OCI-LY3 (cell line): ENCODE data around the gene POLR2E.

Source experiments
- EZH2phosphoT487 ChIP-seq: fragments of 200-600 bp; shearing (Covaris generic); IDR thresholded peaks from 2 replicates; pipeline ENCODE4 v1.6.1; 2018; ENCODE audit warnings: antibody characterized with exemption, mixed run types, low read depth
- TF ChIP-seq, protein P1 (sequence below): fragments of 200-600, 300-600 bp; sonication (generic); IDR thresholded peaks from 2 replicates; pipeline ENCODE4 v1.5.1; 2014; ENCODE audit warnings: antibody characterized with exemption, low read length, low read depth

DNA sequence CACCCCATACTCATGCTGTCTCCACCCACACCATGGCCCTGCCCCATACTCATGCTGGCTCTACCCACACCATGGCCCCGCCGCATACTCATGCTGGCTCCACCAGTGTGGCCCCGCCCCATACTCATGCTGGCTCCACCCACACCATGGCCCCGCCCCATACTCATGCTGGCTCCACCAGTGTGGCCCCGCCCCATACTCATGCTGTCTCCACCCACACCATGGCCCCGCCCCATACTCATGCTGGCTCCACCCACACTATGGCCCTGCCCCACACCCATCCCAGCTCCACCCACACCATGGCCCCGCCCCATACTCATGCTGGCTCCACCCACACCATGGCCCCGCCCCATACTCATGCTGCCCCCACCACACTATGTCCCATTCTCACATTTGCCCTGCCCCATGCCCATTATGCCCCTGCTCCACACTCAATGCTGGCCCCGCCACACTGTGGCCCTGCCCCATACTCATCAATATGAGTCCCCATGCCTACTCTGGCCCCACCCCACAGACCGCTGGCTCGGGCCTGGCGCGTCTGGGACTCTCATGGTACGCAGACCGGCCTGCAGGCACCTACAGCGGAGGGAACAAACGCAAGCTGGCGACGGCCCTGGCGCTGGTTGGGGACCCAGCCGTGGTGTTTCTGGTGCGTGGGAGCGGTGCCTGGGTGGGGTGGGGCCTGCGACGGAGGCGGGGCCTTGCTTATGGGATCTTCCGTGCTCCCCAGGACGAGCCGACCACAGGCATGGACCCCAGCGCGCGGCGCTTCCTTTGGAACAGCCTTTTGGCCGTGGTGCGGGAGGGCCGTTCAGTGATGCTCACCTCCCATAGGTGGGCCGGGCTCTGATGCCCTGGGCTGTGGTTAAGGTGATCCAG lies 31.9 kb downstream of the POLR2E start:
- TF ChIP-seq, protein P1, sequence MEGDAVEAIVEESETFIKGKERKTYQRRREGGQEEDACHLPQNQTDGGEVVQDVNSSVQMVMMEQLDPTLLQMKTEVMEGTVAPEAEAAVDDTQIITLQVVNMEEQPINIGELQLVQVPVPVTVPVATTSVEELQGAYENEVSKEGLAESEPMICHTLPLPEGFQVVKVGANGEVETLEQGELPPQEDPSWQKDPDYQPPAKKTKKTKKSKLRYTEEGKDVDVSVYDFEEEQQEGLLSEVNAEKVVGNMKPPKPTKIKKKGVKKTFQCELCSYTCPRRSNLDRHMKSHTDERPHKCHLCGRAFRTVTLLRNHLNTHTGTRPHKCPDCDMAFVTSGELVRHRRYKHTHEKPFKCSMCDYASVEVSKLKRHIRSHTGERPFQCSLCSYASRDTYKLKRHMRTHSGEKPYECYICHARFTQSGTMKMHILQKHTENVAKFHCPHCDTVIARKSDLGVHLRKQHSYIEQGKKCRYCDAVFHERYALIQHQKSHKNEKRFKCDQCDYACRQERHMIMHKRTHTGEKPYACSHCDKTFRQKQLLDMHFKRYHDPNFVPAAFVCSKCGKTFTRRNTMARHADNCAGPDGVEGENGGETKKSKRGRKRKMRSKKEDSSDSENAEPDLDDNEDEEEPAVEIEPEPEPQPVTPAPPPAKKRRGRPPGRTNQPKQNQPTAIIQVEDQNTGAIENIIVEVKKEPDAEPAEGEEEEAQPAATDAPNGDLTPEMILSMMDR: no peak
- no peak for TF ChIP-seq EZH2phosphoT487
